Colonic mucosa (tissue), 4 donors: ENCODE measurements around the gene UBAC2. TPM values are rescaled to one million over a fixed set of nuclear protein-coding genes. Genes with fewer than 3 reads are reported as not detected.
"Not testable (repeated sequence)": the region's sequence is repeated elsewhere in the genome, so short reads cannot be mapped to it uniquely, and the experiment has no call there.

Source experiments
- DNase-seq: peaks from one replicate; pipeline ENCODE4 v3.0.0-alpha.2; 2020
- H3K27ac ChIP-seq: fragments of 200-600 bp; one replicate; pipeline ENCODE4 v1.8.0; 2021
- H3K27me3 ChIP-seq: fragments of 200-600 bp; one replicate; pipeline ENCODE4 v1.8.0; 2021
- H3K36me3 ChIP-seq: fragments of 200-600 bp; one replicate; pipeline ENCODE4 v1.8.0; 2021
- H3K4me1 ChIP-seq: fragments of 200-600 bp; one replicate; pipeline ENCODE4 v1.8.0; 2021; ENCODE audit warnings: mild to moderate bottlenecking
- H3K4me3 ChIP-seq: fragments of 200-600 bp; one replicate; pipeline ENCODE4 v1.8.0; 2021
- H3K9ac ChIP-seq, 2 donors: one replicate each; pipeline ENCODE4 v1.7.0; 2013; ENCODE audit warnings: control low read depth in 2 of 2, low read depth in 2 of 2, low read length in 2 of 2
- H3K9me3 ChIP-seq: fragments of 200-600 bp; one replicate; pipeline ENCODE4 v1.8.0; 2021
- CTCF ChIP-seq: fragments of 200-600 bp; IDR thresholded peaks from one replicate; pipeline ENCODE4 v1.8.0; 2022; ENCODE audit warnings: antibody characterized with exemption, mild to moderate bottlenecking
- intact Hi-C: fragments of 100-400 bp; cut with DNase I; formaldehyde crosslinking; loops from one replicate; pipeline ENCODE4 v1.14.1; 2022
- total RNA-seq, 2 donors: library from RNA; stranded (reverse); fragmentation: NEBNext Ultra II Directional in 1 of 2; extraction: Animal tissue kit (Norgen Biotek cat#: 25700) in 1 of 2; gene quantifications; one replicate each; pipeline ENCODE4 v1.2.1, GENCODE V29; 2021
- donor health status: healthy.
- donor health status: DM: no; HTN: no; CAD: no.
- donor health status: DM: no; HTN: no; CAD: no.

UBAC2 gene
- total RNA-seq, 2 donors from 2014 or later: 67.6 to 88.4 TPM

- H3K4me1 ChIP-seq: no peaks in the 10 kb centered on the region
- H3K4me3 ChIP-seq: no peak overlapping the region
- intact Hi-C loops: no loop called here
- H3K36me3 ChIP-seq: no peaks in the 10 kb centered on the region
- no peak overlapping the region for H3K27ac ChIP-seq
- H3K27me3 ChIP-seq: no peaks in the 10 kb centered on the region
- no peak for DNase-seq
- no peak for TF ChIP-seq CTCF
- H3K9me3 ChIP-seq: no peaks in the 10 kb centered on the region
- no peak overlapping the region for H3K9ac ChIP-seq
These were observed 207.4 kb downstream of the UBAC2 start for GRCh38 chr13:99407906-99408702.

GRCh38 chr13:99408703-99409000 is 208.0 kb downstream of the UBAC2 start:
- intact Hi-C loops: no loop called here
- TF ChIP-seq CTCF: no peak

GRCh38 chr13:99409461-99410083 is 208.9 kb downstream of the UBAC2 start:
- intact Hi-C loops, H3K27me3 ChIP-seq, DNase-seq, H3K27ac ChIP-seq, H3K9ac ChIP-seq, H3K9me3 ChIP-seq, H3K4me3 ChIP-seq, H3K36me3 ChIP-seq, H3K4me1 ChIP-seq: not testable (repeated sequence)

More at GRCh38 chr13:99408703-99409000, 208.0 kb downstream of the UBAC2 start:
- no peak for DNase-seq
- no peaks in the 10 kb centered on the region for H3K27me3 ChIP-seq
- no peaks in the 10 kb centered on the region for H3K36me3 ChIP-seq
- no peak overlapping the region for H3K9ac ChIP-seq
- no peak overlapping the region for H3K27ac ChIP-seq
- H3K4me1 ChIP-seq: no peaks in the 10 kb centered on the region
- no peaks in the 10 kb centered on the region for H3K9me3 ChIP-seq
- H3K4me3 ChIP-seq: no peak overlapping the region

GRCh38 chr13:99410646-99411475 is 210.2 kb downstream of the UBAC2 start:
- H3K27me3 ChIP-seq, H3K4me1 ChIP-seq, H3K27ac ChIP-seq, DNase-seq, H3K9me3 ChIP-seq, H3K9ac ChIP-seq, H3K4me3 ChIP-seq, intact Hi-C loops, H3K36me3 ChIP-seq: not testable (repeated sequence)

- H3K27ac ChIP-seq: no peak overlapping the region
- TF ChIP-seq CTCF: no peak
- H3K4me3 ChIP-seq: no peak overlapping the region
- intact Hi-C loops: no loop called here
- no peak overlapping the region for H3K9ac ChIP-seq
- no peaks in the 10 kb centered on the region for H3K4me1 ChIP-seq
- DNase-seq: no peak
- H3K27me3 ChIP-seq: no peaks in the 10 kb centered on the region
- no peaks in the 10 kb centered on the region for H3K9me3 ChIP-seq
- no peaks in the 10 kb centered on the region for H3K36me3 ChIP-seq
These were observed 212.2 kb downstream of the UBAC2 start for GRCh38 chr13:99412856-99413255.

- Histone ChIP-seq H3K27ac (no peak overlapping the region), H3K9ac (no peak overlapping the region), H3K4me3 (no peak overlapping the region), H3K4me1 (no peaks in the 10 kb centered on the region), H3K27me3 (no peaks in the 10 kb centered on the region), H3K36me3 (no peaks in the 10 kb centered on the region), H3K9me3 (no peaks in the 10 kb centered on the region)
- no peak for TF ChIP-seq CTCF
- DNase-seq: no peak
- intact Hi-C loops: no loop called here
These were observed 213.7 kb downstream of the UBAC2 start for GRCh38 chr13:99414048-99414995.
